H9 (cell line): ENCODE data around the gene GPC6. TPM values are rescaled to one million over a fixed set of nuclear protein-coding genes. Genes with fewer than 3 reads are reported as not detected.

Experiments
- DNase-seq: peaks from one replicate; pipeline ENCODE4 v3.0.0-alpha.2; 2017
- H2AFZ ChIP-seq: one replicate; pipeline ENCODE4 v1.6.1; 2013; ENCODE audit warnings: mild to moderate bottlenecking, low read length, control low read depth, moderate library complexity
- H2AK5ac ChIP-seq: 2 replicates; pipeline ENCODE4 v1.6.1; 2013; ENCODE audit warnings: low read length, control low read depth, mixed read lengths; ENCODE audit not compliant: insufficient read length
- H2BK120ac ChIP-seq: one replicate; pipeline ENCODE4 v1.6.1; 2013; ENCODE audit warnings: low read depth, mild to moderate bottlenecking, low read length, control low read depth, inconsistent platforms; ENCODE audit not compliant: poor library complexity, severe bottlenecking
- H2BK12ac ChIP-seq: 2 replicates; pipeline ENCODE4 v1.6.1; 2013; ENCODE audit warnings: low read length, control low read depth, mixed read lengths, low read depth; ENCODE audit not compliant: insufficient read length
- H2BK15ac ChIP-seq: 2 replicates; pipeline ENCODE4 v1.6.1; 2013; ENCODE audit warnings: low read depth, low read length, control low read depth
- H2BK20ac ChIP-seq: one replicate; pipeline ENCODE4 v1.6.1; 2013; ENCODE audit warnings: low read depth, mild to moderate bottlenecking, low read length, control low read depth, inconsistent platforms; ENCODE audit not compliant: poor library complexity, severe bottlenecking
- H2BK5ac ChIP-seq: 2 replicates; pipeline ENCODE4 v1.6.1; 2013; ENCODE audit warnings: low read length, control low read depth, mixed read lengths; ENCODE audit not compliant: insufficient read length
- H3K14ac ChIP-seq: 2 replicates; pipeline ENCODE4 v1.6.1; 2013; ENCODE audit warnings: low read length, control low read depth; ENCODE audit not compliant: insufficient read depth
- H3K18ac ChIP-seq: 2 replicates; pipeline ENCODE4 v1.6.1; 2013; ENCODE audit warnings: low read depth, mild to moderate bottlenecking, mixed read lengths, low read length, control low read depth; ENCODE audit not compliant: insufficient read length
- H3K23ac ChIP-seq: 2 replicates; pipeline ENCODE4 v1.6.1; 2013; ENCODE audit warnings: low read length, control low read depth, mixed read lengths, low read depth; ENCODE audit not compliant: insufficient read length
- H3K23me2 ChIP-seq: 2 replicates; pipeline ENCODE4 v1.6.1; 2013; ENCODE audit warnings: low read depth, mild to moderate bottlenecking, mixed read lengths, low read length, control low read depth; ENCODE audit not compliant: insufficient read length, poor library complexity, severe bottlenecking
- H3K27ac ChIP-seq: 2 replicates; pipeline ENCODE4 v1.5.1; 2013; ENCODE audit warnings: low read length, control low read depth, mixed read lengths, low read depth; ENCODE audit not compliant: insufficient read length
- H3K27me3 ChIP-seq: 2 replicates; pipeline ENCODE4 v1.6.1; 2013; ENCODE audit warnings: low read length, control low read depth, inconsistent platforms; ENCODE audit not compliant: insufficient read depth
- H3K4ac ChIP-seq: 2 replicates; pipeline ENCODE4 v1.6.1; 2013; ENCODE audit warnings: low read depth, mild to moderate bottlenecking, control low read depth, inconsistent platforms, low read length, moderate library complexity
- H3K4me1 ChIP-seq: 2 replicates; pipeline ENCODE4 v1.6.1; 2013; ENCODE audit warnings: low read length, control low read depth, inconsistent platforms; ENCODE audit not compliant: insufficient read depth
- H3K4me2 ChIP-seq: 2 replicates; pipeline ENCODE4 v1.6.1; 2013; ENCODE audit warnings: low read length, control low read depth, mixed read lengths; ENCODE audit not compliant: insufficient read length, insufficient read depth
- H3K56ac ChIP-seq: 2 replicates; pipeline ENCODE4 v1.6.1; 2013; ENCODE audit warnings: low read depth, mild to moderate bottlenecking, mixed read lengths, low read length, control low read depth; ENCODE audit not compliant: insufficient read length
- H3K79me1 ChIP-seq: 2 replicates; pipeline ENCODE4 v1.6.1; 2013; ENCODE audit warnings: low read depth, mild to moderate bottlenecking, moderate library complexity, low read length, control low read depth, inconsistent platforms; ENCODE audit not compliant: insufficient read depth, poor library complexity, severe bottlenecking
- H3K79me2 ChIP-seq: 2 replicates; pipeline ENCODE4 v1.6.1; 2013; ENCODE audit warnings: low read length, control low read depth, inconsistent platforms; ENCODE audit not compliant: insufficient read depth
- H3K9ac ChIP-seq: 2 replicates; pipeline ENCODE4 v1.6.1; 2013; ENCODE audit warnings: low read length, control low read depth, mixed read lengths; ENCODE audit not compliant: insufficient read length; ENCODE audit errors: extremely low read depth
- H3K9me3 ChIP-seq: one replicate; pipeline ENCODE4 v1.6.1; 2013; ENCODE audit warnings: low read depth, low read length, inconsistent platforms; ENCODE audit not compliant: control insufficient read depth
- H3T11ph ChIP-seq: one replicate; pipeline ENCODE4 v1.6.1; 2013; ENCODE audit warnings: mild to moderate bottlenecking, low read length, control low read depth, inconsistent platforms
- H4K20me1 ChIP-seq: one replicate; pipeline ENCODE4 v1.6.1; 2013; ENCODE audit not compliant: control insufficient read depth, insufficient read length, insufficient read depth
- H4K5ac ChIP-seq: 2 replicates; pipeline ENCODE4 v1.6.1; 2013; ENCODE audit warnings: low read depth, mild to moderate bottlenecking, mixed read lengths, low read length, control low read depth; ENCODE audit not compliant: insufficient read length
- H4K8ac ChIP-seq: replicated peaks from 2 replicates; pipeline ENCODE4 v1.6.1; 2013; ENCODE audit warnings: low read length, control low read depth, mixed read lengths, low read depth; ENCODE audit not compliant: insufficient read length
- H4K91ac ChIP-seq: 2 replicates; pipeline ENCODE4 v1.6.1; 2013; ENCODE audit warnings: low read depth, mild to moderate bottlenecking, moderate library complexity, mixed read lengths, low read length, control low read depth; ENCODE audit not compliant: insufficient read length
- H3K27ac Mint-ChIP-seq, 3 experiments: 2 replicates in 2 of 3; 3 replicates in 1 of 3; pipeline ENCODE4 v1.8.0; 2020 to 2021; ENCODE audit warnings: mixed read lengths in 3 of 3, mild to moderate bottlenecking in 1 of 3, moderate library complexity in 1 of 3
- H3K27me3 Mint-ChIP-seq: 2 replicates; pipeline ENCODE4 v1.8.0; 2021; ENCODE audit warnings: low read depth, mild to moderate bottlenecking, moderate library complexity, mixed read lengths
- H3K36me3 Mint-ChIP-seq, 3 experiments: 2 replicates in 2 of 3; 3 replicates in 1 of 3; pipeline ENCODE4 v1.8.0; 2020 to 2021; ENCODE audit warnings: low read depth in 3 of 3, mixed read lengths in 3 of 3; ENCODE audit not compliant: insufficient read depth in 1 of 3
- H3K4me1 Mint-ChIP-seq, 2 experiments: 2 replicates each; pipeline ENCODE4 v1.8.0; 2020; ENCODE audit warnings: mixed read lengths in 2 of 2
- H3K4me3 Mint-ChIP-seq, 2 experiments: 2 replicates in 1 of 2; 3 replicates in 1 of 2; pipeline ENCODE4 v1.8.0; 2020 to 2021; ENCODE audit warnings: mild to moderate bottlenecking in 2 of 2, mixed read lengths in 2 of 2, moderate library complexity in 1 of 2
- H3K9me3 Mint-ChIP-seq, 2 experiments: 2 replicates in 1 of 2; 3 replicates in 1 of 2; pipeline ENCODE4 v1.8.0; 2020; ENCODE audit warnings: mild to moderate bottlenecking in 2 of 2, mixed read lengths in 2 of 2, moderate library complexity in 1 of 2
- WGBS: extraction: QIAGEN DNeasy Blood & Tissue Kit; methylation state at CpG from one replicate; pipeline ENCODE4 v1.1.7; 2013; ENCODE audit warnings: missing lambda C conversion rate, low lambda C conversion rate, mixed read lengths; ENCODE audit not compliant: insufficient read length; ENCODE audit errors: extremely low coverage; 5-methylcytosine and 5-hydroxymethylcytosine counted together
- total RNA-seq: library from RNA; stranded (reverse); gene quantifications from 2 replicates; pipeline ENCODE4 v1.2.1, GENCODE V29; 2021
- TF ChIP-seq, protein P1 (sequence below): fragments of 200-600 bp; sonication (generic); conservative IDR thresholded peaks from 3 replicates; pipeline ENCODE4 v1.8.0; 2021; ENCODE audit warnings: antibody characterized with exemption, mild to moderate bottlenecking

Gene GPC6
- total RNA-seq, 1 experiment from 2014 or later, result 15.6 TPM

DNA sequence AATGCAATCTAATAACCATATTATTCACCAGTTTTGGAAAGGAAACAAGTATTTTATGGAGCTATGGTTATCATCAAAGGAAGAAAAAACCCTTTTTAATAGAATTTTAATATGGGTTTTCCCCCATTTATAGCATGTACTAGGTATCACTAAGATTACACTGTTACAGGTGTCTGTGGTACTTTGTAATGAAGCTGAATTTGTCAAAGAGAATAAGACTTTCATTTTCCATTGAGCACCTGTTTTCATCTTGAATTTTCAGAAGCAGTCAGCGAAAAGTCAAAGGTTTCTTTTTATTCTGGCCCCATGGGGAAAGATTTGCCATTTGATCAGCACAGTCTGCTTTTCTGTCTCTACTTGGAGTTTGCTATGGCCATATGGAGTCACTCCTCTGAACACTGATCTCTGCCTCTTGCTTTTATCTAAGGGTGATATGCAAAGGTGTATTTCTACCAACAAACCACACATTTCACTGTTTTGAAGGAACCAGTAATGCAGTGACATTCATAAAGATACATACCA, 662.9 kb downstream of the GPC6 start:
- Histone ChIP-seq H2BK20ac (no peak overlapping the region), H3T11ph (no peak overlapping the region), H2BK15ac (no peak overlapping the region), H3K27me3 (no peaks in the 10 kb centered on the region), H3K9ac (no peak overlapping the region), H3K56ac (no peak overlapping the region), H2BK120ac (no peak overlapping the region), H2AFZ (no peak overlapping the region), H2BK5ac (no peak overlapping the region), H4K20me1 (no peaks in the 10 kb centered on the region), H3K23ac (no peak overlapping the region), H3K14ac (no peak overlapping the region), H2AK5ac (no peak overlapping the region), H3K18ac (no peak overlapping the region), H3K4ac (no peak overlapping the region), H3K4me2 (no peak overlapping the region), H2BK12ac (no peak overlapping the region), H3K27ac (no peak overlapping the region), H3K4me1 (no peaks in the 10 kb centered on the region), H3K23me2 (no peaks in the 10 kb centered on the region), H3K79me1 (no peaks in the 10 kb centered on the region), H4K8ac (no peak overlapping the region), H3K9me3 (no peaks in the 10 kb centered on the region), H4K5ac (no peak overlapping the region), H4K91ac (no peak overlapping the region), H3K79me2 (no peaks in the 10 kb centered on the region)
- TF ChIP-seq, protein P1, sequence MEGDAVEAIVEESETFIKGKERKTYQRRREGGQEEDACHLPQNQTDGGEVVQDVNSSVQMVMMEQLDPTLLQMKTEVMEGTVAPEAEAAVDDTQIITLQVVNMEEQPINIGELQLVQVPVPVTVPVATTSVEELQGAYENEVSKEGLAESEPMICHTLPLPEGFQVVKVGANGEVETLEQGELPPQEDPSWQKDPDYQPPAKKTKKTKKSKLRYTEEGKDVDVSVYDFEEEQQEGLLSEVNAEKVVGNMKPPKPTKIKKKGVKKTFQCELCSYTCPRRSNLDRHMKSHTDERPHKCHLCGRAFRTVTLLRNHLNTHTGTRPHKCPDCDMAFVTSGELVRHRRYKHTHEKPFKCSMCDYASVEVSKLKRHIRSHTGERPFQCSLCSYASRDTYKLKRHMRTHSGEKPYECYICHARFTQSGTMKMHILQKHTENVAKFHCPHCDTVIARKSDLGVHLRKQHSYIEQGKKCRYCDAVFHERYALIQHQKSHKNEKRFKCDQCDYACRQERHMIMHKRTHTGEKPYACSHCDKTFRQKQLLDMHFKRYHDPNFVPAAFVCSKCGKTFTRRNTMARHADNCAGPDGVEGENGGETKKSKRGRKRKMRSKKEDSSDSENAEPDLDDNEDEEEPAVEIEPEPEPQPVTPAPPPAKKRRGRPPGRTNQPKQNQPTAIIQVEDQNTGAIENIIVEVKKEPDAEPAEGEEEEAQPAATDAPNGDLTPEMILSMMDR, result no peak
- Mint-ChIP-seq H3K9me3 (no peaks in the 10 kb centered on the region), H3K27ac (no peak overlapping the region), H3K4me1 (peaks cover 0 to 2% of the 10 kb centered on the region in 2 experiments; a peak in 1 of 4 replicates), H3K36me3 (no peaks in the 10 kb centered on the region), H3K27me3 (no peaks in the 10 kb centered on the region), H3K4me3 (no peak overlapping the region)
- no peak for DNase-seq
- no CpG with 5 or more reads among the region's 1 CpG for WGBS
